GM18520 (cell line): ENCODE results near the gene SPAG8.

ENCODE experiments used
- ATAC-seq: cut with Tn5 transposase; IDR thresholded peaks from one replicate; pipeline ENCODE4 v1.9.1; 2021; ENCODE audit not compliant: unreplicated experiment

The SPAG8 gene, protein sequence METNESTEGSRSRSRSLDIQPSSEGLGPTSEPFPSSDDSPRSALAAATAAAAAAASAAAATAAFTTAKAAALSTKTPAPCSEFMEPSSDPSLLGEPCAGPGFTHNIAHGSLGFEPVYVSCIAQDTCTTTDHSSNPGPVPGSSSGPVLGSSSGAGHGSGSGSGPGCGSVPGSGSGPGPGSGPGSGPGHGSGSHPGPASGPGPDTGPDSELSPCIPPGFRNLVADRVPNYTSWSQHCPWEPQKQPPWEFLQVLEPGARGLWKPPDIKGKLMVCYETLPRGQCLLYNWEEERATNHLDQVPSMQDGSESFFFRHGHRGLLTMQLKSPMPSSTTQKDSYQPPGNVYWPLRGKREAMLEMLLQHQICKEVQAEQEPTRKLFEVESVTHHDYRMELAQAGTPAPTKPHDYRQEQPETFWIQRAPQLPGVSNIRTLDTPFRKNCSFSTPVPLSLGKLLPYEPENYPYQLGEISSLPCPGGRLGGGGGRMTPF

GRCh38 chr9:35812025-35812602, at the start of gene SPAG8:
Gene SPAG8 (minus strand): TSS chr9:35812262. CDS start chr9:35812147, 115 bp downstream.
- peak; percentile 63 for ATAC-seq

GRCh38 chr9:35861161-35861897, 49.3 kb upstream of the SPAG8 start:
- ATAC-seq = no peak

DNA sequence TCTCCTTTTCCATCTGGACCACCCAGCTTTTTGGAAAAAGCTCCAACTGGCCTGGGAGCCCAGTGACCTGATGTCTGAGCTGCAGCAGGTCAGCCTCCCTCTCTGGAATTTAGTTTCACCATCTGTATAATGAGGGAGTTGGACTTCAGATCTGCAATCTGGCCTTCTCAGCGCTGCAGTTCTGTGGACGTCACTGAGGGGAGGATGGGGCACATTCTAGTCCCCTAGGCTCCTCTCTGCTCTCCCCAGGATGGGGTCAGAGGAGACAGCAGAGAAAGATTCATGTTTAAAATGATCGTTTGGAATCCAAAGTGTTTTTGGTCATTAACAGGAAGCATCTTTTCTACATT, 47.9 kb upstream of the SPAG8 start:
- ATAC-seq = no peak

DNA sequence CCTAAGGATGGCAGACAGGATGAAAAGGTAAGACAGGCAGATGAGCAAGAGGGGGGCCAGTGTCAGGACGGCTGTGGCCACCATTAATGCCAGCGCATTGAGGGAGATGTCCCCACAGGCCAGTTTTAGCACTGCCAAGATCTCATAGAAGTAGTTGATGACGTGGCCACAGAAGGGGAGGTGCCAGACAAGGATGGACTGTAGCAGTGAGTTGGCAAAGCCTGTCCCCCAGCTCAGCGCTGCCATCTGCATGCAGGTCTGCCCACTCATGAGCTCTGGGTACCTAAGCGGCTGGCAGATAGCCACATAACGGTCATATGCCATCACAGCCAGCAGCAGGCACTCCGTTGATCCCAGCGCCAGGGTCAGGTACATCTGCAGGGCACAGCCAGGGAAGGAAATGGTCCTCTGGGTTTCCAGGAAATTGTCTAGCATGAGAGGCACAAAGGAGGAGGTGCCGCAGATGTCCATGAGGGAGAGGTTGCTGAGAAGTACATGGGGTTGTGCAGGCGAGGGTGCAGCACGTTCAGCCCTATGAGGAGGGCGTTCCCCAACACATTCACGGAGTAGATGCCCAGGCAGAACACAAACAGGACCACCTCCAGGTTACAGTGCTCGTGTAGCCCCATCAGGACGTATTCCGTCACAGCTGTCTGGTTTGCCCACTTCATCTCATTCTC, 47.4 kb upstream of the SPAG8 start:
- no peak for ATAC-seq

- no peak for ATAC-seq
These were observed 46.4 kb upstream of the SPAG8 start for GRCh38 chr9:35858458-35858857.

DNA sequence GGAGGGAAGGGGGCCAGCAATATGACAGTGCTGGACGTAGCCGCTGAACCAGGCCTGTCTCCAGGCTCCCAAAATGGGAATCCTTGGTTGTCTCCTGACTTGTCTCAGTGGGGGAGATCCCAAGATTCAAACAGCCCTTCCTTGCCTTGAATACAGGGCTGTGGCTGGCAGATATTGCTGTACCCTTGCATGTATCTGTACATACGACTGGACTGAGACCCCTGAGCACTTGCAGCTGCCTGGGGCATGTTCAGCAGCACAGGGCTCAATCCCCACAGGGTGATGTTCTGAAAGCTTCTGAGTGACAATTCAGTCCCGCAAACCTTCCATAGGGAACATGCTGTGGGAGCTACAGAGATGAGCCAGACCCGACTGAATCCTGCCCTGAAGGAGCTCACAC, 44.8 kb upstream of the SPAG8 start:
- no peak for ATAC-seq

- ATAC-seq = no peak
These were observed 44.1 kb upstream of the SPAG8 start for GRCh38 chr9:35856206-35856605.

DNA sequence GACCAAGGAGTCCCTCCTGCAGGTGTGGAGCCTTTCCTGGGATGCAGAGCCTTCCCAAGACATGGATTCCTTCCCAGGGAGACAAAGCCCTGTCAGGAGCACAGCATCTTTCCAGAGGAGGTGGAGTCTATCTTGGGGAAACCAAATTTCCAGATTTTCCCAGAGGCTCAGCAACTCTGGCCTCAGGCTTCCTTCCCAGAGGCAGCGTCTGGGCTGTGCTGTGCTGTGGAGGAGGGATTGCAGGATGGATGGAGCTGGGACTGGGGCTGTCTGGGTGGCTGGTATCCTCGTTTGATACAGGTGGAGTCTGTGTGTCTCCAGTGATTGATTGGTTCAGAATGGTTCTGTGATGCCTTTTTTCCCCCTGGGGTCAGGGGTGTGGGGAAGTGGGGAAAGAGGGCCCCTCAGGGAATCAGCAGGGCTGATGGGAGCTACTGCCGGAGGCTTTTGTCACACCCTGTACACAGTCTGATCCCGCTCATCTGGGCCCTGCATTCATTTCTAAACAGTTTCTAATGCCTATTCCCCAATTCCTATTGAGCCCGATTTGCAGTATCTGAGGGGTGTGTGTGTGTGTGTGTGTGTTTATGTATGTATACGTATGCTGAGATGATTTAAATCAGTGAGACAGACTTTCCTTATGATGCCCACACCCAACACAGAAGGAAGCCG, 42.2 kb upstream of the SPAG8 start:
- no peak for ATAC-seq

DNA sequence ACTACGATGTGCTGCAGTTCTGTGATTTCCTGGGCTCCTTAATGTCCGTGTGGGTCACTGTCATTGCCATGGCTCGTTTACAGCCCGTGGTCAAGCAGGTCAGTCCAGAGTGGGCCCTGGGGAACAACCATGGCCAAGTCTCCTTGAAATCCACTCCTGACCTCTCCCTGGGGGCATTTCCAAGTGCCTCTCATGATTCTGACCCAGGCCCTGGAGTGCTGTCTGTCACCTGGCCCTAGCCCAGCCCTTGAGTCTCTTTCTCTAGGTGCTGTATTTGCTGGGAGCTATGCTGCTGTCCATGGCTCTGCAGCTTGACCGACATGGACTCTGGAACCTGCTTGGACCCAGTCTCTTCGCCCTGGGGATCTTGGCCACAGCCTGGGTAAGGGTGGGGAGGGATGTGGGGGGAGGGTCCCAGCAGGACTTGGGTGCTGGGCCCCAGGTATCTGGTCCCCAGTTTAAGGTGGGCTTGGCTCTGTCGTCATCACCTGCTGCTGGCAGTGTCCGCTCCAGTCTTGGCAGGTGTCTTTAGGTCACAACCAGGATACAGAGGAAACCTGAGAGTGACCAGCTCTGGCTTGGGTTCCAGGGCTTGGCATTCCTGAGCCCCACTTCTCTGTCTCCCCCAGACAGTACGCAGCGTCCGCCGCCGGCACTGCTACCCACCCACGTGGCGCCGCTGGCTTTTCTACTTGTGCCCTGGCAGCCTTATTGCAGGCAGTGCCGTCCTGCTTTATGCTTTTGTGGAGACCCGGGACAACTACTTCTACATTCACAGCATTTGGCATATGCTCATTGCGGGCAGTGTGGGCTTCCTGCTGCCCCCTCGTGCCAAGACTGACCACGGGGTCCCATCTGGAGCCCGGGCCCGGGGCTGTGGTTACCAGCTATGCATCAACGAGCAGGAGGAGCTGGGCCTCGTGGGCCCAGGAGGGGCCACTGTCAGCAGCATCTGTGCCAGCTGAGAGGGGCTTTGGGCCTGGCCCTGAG, 41.1 kb upstream of the SPAG8 start:
- ATAC-seq = no peak

DNA sequence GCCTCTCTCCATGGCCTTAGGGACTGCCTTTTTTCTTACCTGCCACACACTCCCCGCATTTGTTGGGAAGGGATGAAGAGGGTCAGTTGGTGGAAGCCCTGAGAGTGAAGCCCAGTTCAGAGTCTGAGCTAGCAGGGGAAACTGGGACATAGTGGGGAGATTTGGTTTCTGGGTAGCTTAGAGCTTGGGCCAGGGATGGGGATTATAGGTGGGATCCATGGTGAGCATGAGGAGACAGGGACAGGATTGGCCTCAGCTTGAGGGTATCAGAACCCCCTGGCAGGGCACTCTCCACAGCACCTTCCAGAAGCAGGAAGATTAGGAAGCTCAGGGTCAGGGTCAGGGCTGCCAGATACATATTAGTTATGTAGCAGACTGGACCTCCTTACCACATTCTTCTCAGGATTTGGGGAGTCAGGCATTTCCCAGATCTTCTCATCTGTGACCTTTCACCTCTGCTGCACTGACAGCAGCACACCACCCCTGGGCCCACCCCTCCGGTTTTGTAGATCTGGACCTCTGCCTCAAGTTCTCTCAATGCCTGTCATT, 40.3 kb upstream of the SPAG8 start:
- ATAC-seq = no peak

DNA sequence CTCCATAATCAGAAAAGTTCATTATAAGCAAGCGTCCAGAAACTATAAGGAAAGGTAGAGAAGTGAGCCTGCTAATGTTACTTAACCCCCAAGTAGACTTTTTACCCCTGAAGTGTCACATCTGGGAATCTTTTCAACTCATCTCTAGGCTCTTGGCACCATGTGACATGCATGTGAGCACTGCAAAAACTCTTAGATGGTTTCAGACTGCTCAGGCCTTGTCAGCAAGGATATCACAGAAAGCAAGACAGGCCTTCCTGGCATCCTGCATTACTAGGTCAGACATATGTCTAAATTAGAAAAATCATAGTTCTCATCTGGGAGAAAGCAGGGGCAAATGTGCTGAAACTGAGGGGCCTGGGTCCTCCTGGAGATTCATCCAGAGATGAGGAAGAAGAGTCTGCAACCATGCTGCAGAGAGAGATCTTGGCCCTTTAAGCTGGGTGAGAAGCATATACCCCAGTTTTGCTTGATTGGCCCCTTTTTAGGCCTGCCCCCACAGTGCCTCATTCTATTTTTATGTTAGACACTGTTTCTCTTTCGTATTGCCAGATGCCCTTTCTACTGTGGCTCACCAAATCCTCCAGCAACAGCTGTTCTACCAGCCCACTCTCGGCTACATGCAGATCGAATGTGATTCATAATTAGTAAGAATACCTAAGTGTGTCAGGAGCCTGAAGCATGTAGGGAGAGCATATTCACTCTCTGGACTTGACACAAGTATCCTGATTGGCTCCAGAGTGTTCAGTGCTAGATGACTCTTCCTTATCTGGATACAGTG, 35.9 kb upstream of the SPAG8 start:
- ATAC-seq = peak; percentile 79

- ATAC-seq = no peak
These were observed 34.0 kb upstream of the SPAG8 start for GRCh38 chr9:35845824-35846771.

- no peak for ATAC-seq
These were observed 32.7 kb upstream of the SPAG8 start for GRCh38 chr9:35844628-35845270.

GRCh38 chr9:35842795-35843194, 30.7 kb upstream of the SPAG8 start:
- peak; percentile 62 for ATAC-seq

DNA sequence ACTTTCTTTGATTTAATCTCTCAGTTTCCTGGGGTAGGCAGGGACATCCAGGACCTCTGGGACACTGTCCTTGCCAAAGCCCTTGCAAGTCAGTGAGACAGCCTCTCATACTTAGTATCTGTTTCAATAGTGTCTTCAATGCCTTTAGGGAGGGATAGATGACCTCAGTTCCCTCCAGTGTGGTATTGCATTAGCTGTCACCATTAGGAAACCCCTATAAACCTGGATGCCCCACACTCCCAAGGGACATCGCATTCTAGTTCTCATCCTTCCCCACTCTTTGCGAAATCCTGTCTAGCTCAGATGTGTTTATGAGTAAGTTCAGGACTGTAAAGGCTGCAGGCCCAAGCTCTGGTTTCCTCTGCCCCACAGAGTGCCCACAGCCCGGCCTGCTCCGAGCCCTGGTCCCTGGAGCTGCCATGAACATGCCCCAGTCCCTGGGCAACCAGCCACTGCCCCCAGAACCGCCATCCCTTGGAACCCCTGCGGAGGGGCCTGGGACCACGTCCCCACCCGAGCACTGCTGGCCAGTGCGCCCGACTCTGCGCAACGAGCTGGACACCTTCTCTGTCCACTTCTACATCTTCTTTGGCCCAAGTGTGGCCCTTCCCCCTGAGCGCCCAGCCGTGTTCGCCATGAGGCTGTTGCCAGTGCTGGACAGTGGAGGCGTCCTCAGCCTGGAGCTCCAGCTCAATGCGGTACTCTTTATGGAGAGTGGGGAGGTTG, 30.1 kb upstream of the SPAG8 start:
- no peak for ATAC-seq

GRCh38 chr9:35841645-35841900, 29.5 kb upstream of the SPAG8 start:
- ATAC-seq = no peak
